K562 (cell line): ENCODE results near the gene PRKAR1A. TPM values are rescaled to one million over a fixed set of nuclear protein-coding genes. Genes with fewer than 3 reads are reported as not detected.
A peak's percentile ranks its signal among the peaks of the same experiment; 100 is the strongest.

Experiments used
- ATAC-seq: fragments of 200-7000 bp; cut with Tn5 transposase; 3 replicates; pipeline ENCODE4 v1.9.1; 2020; ENCODE audit warnings: moderate library complexity
- BruUV-seq: library from RNA; stranded (reverse); fragments of 400-500 nt; replicated peaks from 2 replicates; lab custom pipeline; 2021; lab: Mats Ljungman, UMichigan
- CTCF ChIA-PET: fragments of 300-600 bp; formaldehyde crosslinking; extraction: SDS; loops from one replicate; lab custom pipeline; 2021; ENCODE audit warnings: low intra/inter-chr PET ratio; lab: Yijun Ruan, JAX
- POLR2A ChIA-PET: fragments of 300-600, 350-650 bp; sonication (Branson Sonifier 250); formaldehyde crosslinking; extraction: SDS; loops from one replicate; lab custom pipeline; 2021; ENCODE audit warnings: antibody characterized with exemption, inconsistent platforms; lab: Yijun Ruan, JAX
- DNase-seq, 4 experiments: peaks; one replicate each; pipeline versions ENCODE4 v3.0.0 to v3.0.0-alpha.2; 2011 to 2018; ENCODE audit warnings: low spot score in 3 of 4, mixed read lengths in 3 of 4; ENCODE audit errors: extremely low read depth in 1 of 4
- FAIRE-seq: peaks from 2 replicates; lab custom pipeline; 2011; peaks lifted over from hg19 to GRCh38; lab: Jason Lieb, UNC
- H2AFZ ChIP-seq: 2 replicates; pipeline ENCODE4 v1.6.0; 2011; ENCODE audit warnings: low read depth, low read length, control low read depth, inconsistent platforms
- H3K27ac ChIP-seq: fragments of 200-600 bp; 3 replicates; pipeline ENCODE4 v1.8.0; 2011; ENCODE audit warnings: low read depth, mild to moderate bottlenecking, control low read depth, inconsistent platforms, low read length, moderate library complexity, mixed read lengths; ENCODE audit errors: extremely low read depth
- H3K27me3 ChIP-seq, 2 experiments: fragments of 300-600 bp in 1 of 2; 2 replicates in 1 of 2; 3 replicates in 1 of 2; pipeline versions ENCODE4 v1.6.0 to v1.8.0; 2011; ENCODE audit warnings: inconsistent platforms in 2 of 2, low read length in 2 of 2, mild to moderate bottlenecking in 1 of 2, mixed read lengths in 1 of 2, moderate library complexity in 1 of 2; ENCODE audit not compliant: control insufficient read depth in 2 of 2, insufficient read depth in 2 of 2
- H3K36me3 ChIP-seq: fragments of 300-600 bp; 3 replicates; pipeline ENCODE4 v1.8.0; 2011; ENCODE audit warnings: mild to moderate bottlenecking, low read length, inconsistent platforms; ENCODE audit not compliant: control insufficient read depth, insufficient read depth
- H3K4me1 ChIP-seq, 2 experiments: fragments of 200-600 bp in 1 of 2; replicated peaks in 1 of 2; 2 replicates in 1 of 2; 3 replicates in 1 of 2; pipeline versions ENCODE4 v1.5.1 to v1.8.0; 2011; ENCODE audit warnings: inconsistent platforms in 2 of 2, low read length in 2 of 2, mild to moderate bottlenecking in 1 of 2, mixed read lengths in 1 of 2, moderate library complexity in 1 of 2; ENCODE audit not compliant: control insufficient read depth in 2 of 2, insufficient read depth in 2 of 2
- H3K4me2 ChIP-seq: 2 replicates; pipeline ENCODE4 v1.6.1; 2011; ENCODE audit warnings: low read length, control low read depth, inconsistent platforms, mixed read lengths; ENCODE audit not compliant: insufficient read depth
- H3K4me3 ChIP-seq: fragments of 200-600 bp; sonication (generic), shearing (Covaris generic); 2 replicates; pipeline ENCODE4 v1.5.1; 2016; ENCODE audit warnings: control low read depth, inconsistent platforms
- H3K79me2 ChIP-seq: fragments of 200-600 bp; 3 replicates; pipeline ENCODE4 v1.8.0; 2011; ENCODE audit warnings: low read length, inconsistent platforms; ENCODE audit not compliant: control insufficient read depth, insufficient read depth
- H3K9ac ChIP-seq, 2 experiments: 2 replicates each; pipeline versions ENCODE4 v1.6.0 to v1.6.1; 2011; ENCODE audit warnings: low read depth in 2 of 2, low read length in 2 of 2, control low read depth in 1 of 2, inconsistent platforms in 1 of 2, mild to moderate bottlenecking in 1 of 2, mixed read lengths in 1 of 2; ENCODE audit not compliant: insufficient read depth in 1 of 2
- H3K9me1 ChIP-seq: one replicate; pipeline ENCODE4 v1.6.0; 2011; ENCODE audit warnings: inconsistent platforms, mild to moderate bottlenecking, low read length, moderate library complexity; ENCODE audit not compliant: control insufficient read depth, insufficient read depth
- H3K9me3 ChIP-seq: replicated peaks from 2 replicates; pipeline ENCODE4 v1.5.1; 2011; ENCODE audit warnings: low read depth, low read length, inconsistent platforms; ENCODE audit not compliant: control insufficient read depth, insufficient read depth
- H4K20me1 ChIP-seq: replicated peaks from 2 replicates; pipeline ENCODE4 v1.6.1; 2011; ENCODE audit warnings: low read length, inconsistent platforms, mixed read lengths; ENCODE audit not compliant: control insufficient read depth, insufficient read depth
- TFE3 ChIP-seq: fragments of 450-650 bp; formaldehyde crosslinking; IDR thresholded peaks from 2 replicates; pipeline ENCODE4 v1.4.0; 2020; ENCODE audit warnings: mild to moderate bottlenecking, mixed read lengths
- WGBS: fragments of 100-300 bp; shearing (Covaris generic); methylation state at CpG from one replicate; pipeline ENCODE4 v1.1.6; 2016; ENCODE audit warnings: low coverage, mixed read lengths; ENCODE audit not compliant: insufficient coverage; ENCODE audit errors: missing lambda C conversion rate; 5-methylcytosine and 5-hydroxymethylcytosine counted together
- in situ Hi-C: fragments of 300-500 bp; cut with MboI; formaldehyde crosslinking; loops from 4 replicates; pipeline ENCODE4 v1.15.0; 2018; ENCODE audit warnings: inconsistent platforms, mixed read lengths
- intact Hi-C: fragments of 100-400 bp; cut with micrococcal nuclease; formaldehyde crosslinking; loops from 2 replicates; pipeline ENCODE4 v1.14.2; 2022
- polyA plus RNA-seq, 8 experiments: library from polyadenylated mRNA; depleted of rRNA in 4 of 8; stranded (reverse) in 5 of 8; unstranded in 3 of 8; fragments of >200 nt; fragmentation: Nextera tagmentation in 2 of 8; fragmentation: Illumina TruSeq in 1 of 8; extraction: Ambion mirVana in 2 of 8; extraction: Trizol in 1 of 8; gene quantifications; 2 replicates each; pipeline versions ENCODE4 v1.2.1 to v1.2.3, GENCODE V29; 2011 to 2014; ENCODE audit warnings: inconsistent platforms in 1 of 8, missing spikeins in 1 of 8
- total RNA-seq, 7 experiments: library from RNA; depleted of rRNA in 6 of 7; stranded (reverse); fragments of >200 nt in 6 of 7; fragmentation: Illumina TruSeq in 2 of 7; extraction: Trizol in 2 of 7; gene quantifications; 2 replicates each; pipeline versions ENCODE4 v1.2.1 to v1.2.3, GENCODE V29; 2011 to 2021; ENCODE audit warnings: low replicate concordance in 1 of 7
- TF ChIP-seq, protein P1 (sequence below), 2 experiments: fragments of 200-800 bp in 1 of 2; sonication (Bioruptor generic) in 1 of 2; sonication (generic) in 1 of 2; formaldehyde crosslinking in 1 of 2; IDR thresholded peaks in 1 of 2; conservative IDR thresholded peaks in 1 of 2; 2 replicates each; pipeline versions ENCODE4 v1.5.0 to v1.6.1; 2016 to 2020; ENCODE audit warnings: missing compliant biosample characterization in 1 of 2, missing genetic modification characterization in 1 of 2, missing genetic modification reagents in 1 of 2

Gene PRKAR1A
- total and polyA plus RNA-seq, 9 of the 15 experiments (the other 6 are each of a cell fraction or from before 2014, with no cell fraction given), result 15.0 to 95.6 (median 67.5) TPM

DNA sequence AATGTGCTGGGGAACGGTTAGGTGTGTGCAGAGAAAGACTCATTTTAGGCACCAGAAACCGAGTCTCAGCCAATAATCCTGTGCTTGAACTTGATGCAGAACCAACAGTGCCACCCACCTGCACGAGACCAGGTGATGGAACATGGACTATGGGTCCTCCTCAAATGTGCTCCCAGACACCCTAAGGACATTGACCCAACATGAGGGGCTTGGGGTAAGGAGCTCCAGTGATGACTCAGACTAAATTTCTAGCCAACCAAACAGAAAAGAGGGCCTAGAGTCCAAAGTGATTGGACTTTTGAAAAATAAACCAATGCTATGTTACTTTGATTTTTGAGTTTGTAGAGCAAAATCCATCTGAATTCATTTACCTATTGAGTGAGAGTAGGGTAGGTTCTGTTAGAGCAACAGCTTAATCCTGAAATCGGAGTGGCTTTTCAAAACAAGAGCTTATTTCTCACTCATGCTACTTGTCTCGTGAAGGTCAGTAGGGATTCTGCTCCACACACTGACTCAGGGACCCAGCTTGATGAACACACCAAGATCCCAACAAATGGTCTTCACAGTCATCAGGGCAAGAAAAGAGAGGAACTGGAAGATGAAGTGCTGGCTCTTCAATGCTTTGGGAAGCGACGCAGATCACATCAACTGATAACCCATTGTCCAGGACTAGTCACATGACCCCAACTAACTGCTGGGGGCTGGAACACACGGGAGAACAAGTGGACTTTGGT lies 67.1 kb downstream of the PRKAR1A start:
- intact Hi-C loops, result no loop called here
- ChIA-PET POLR2A (interaction anchor here (1.4 kb wide), 1 partner anchor 11 kb away, joined by 3 read pairs; no protein-coding TSS in a partner anchor), CTCF (no interaction called here)
- no peaks in the 10 kb centered on the region for H3K4me1 ChIP-seq
- no peak overlapping the region for H3K4me3 ChIP-seq
- peaks cover 12 to 28% of the 10 kb centered on the region in 2 experiments; a peak in 4 of 5 replicates for H3K27me3 ChIP-seq
- H3K9me1 ChIP-seq, result no peaks in the 10 kb centered on the region
- H3K79me2 ChIP-seq, result no peaks in the 10 kb centered on the region
- FAIRE-seq (no peak), DNase-seq (no peak), ATAC-seq (no peak)
- BruUV-seq, result no TSS peak
- no peak overlapping the region for H3K4me2 ChIP-seq
- H3K36me3 ChIP-seq, result no peaks in the 10 kb centered on the region
- TF ChIP-seq, protein P1, sequence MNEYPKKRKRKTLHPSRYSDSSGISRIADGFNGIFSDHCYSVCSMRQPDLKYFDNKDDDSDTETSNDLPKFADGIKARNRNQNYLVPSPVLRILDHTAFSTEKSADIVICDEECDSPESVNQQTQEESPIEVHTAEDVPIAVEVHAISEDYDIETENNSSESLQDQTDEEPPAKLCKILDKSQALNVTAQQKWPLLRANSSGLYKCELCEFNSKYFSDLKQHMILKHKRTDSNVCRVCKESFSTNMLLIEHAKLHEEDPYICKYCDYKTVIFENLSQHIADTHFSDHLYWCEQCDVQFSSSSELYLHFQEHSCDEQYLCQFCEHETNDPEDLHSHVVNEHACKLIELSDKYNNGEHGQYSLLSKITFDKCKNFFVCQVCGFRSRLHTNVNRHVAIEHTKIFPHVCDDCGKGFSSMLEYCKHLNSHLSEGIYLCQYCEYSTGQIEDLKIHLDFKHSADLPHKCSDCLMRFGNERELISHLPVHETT (CRISPR knock-in tag; conservative IDR thresholded peaks at IDR 0.05 in 1 of 2, IDR thresholded peaks at IDR 0.05 in 1 of 2), result no peak
- peak; percentile 72 for TF ChIP-seq TFE3 (CRISPR knock-in tag)
- no peak overlapping the region for H2AFZ ChIP-seq
- in situ Hi-C loops, result no loop called here
- H3K27ac ChIP-seq, result no peak overlapping the region
- no peak overlapping the region for H3K9ac ChIP-seq
- no peaks in the 10 kb centered on the region; the same call in 1 of the 2 replicates for H3K9me3 ChIP-seq
- no peaks in the 10 kb centered on the region for H4K20me1 ChIP-seq
- WGBS, result under 1% methylated on average over 8 of the region's 8 CpGs
